ENCODE data around the gene MAP3K14. TPM values are rescaled to one million over a fixed set of nuclear protein-coding genes. Genes with fewer than 3 reads are reported as not detected.

The MAP3K14 gene
- total RNA-seq, 4 donors from 2014 or later, result 4.1 to 21.7 (median 6.2) TPM

- no peak overlapping the region for H3K27ac ChIP-seq
These were observed 96.7 kb downstream of the MAP3K14 start for GRCh38 chr17:45220079-45220478.

GRCh38 chr17:45218895-45219661 lies 97.7 kb downstream of the MAP3K14 start:
- Histone ChIP-seq H3K27ac (no peak overlapping the region), H3K4me3 (replicated peaks in 1 of 3) (no peak overlapping the region), H3K9me3 (no peaks in the 10 kb centered on the region), H3K36me3 (no peaks in the 10 kb centered on the region), H3K4me1 (peaks cover 0 to 10% of the 10 kb centered on the region in 2 donors), H3K27me3 (no peaks in the 10 kb centered on the region)
- 13 to 14% methylated on average over 12 of the region's 12 CpGs for WGBS, 2 donors
- intact Hi-C loops (cut with DNase I), result loop anchor here (2.0 to 10.0 kb wide), 2 partner anchors 166 to 626 kb away; partner anchors contain the start of gene SPPL2C
- peak; percentile 85 to 87 for DNase-seq
- TF ChIP-seq POLR2A (IDR thresholded peaks at IDR 0.05) (no peak), CTCF (IDR thresholded peaks at IDR 0.05) (peak; percentile 86 to 96 (median 94))

More at GRCh38 chr17:45220079-45220478, 96.7 kb downstream of the MAP3K14 start:
- H3K36me3 ChIP-seq, result no peaks in the 10 kb centered on the region
- H3K4me3 ChIP-seq (replicated peaks in 1 of 3), result no peak overlapping the region
- TF ChIP-seq POLR2A (IDR thresholded peaks at IDR 0.05) (no peak), CTCF (IDR thresholded peaks at IDR 0.05) (no peak)
- H3K27me3 ChIP-seq, result no peaks in the 10 kb centered on the region
- WGBS, 2 donors, result 96% methylated on average over 3 of the region's 3 CpGs
- no peak for DNase-seq
- peaks cover 0 to 10% of the 10 kb centered on the region in 2 donors for H3K4me1 ChIP-seq
- intact Hi-C loops (cut with DNase I), result loop anchor here (5.0 kb wide), 1 partner anchor 57 kb away; no protein-coding TSS in a partner anchor
- H3K9me3 ChIP-seq, result no peaks in the 10 kb centered on the region

Other genes with a start within 250 kb of the MAP3K14 start
- 10 to 100 TPM in 3 of 4 donors, 1 to 10 TPM in 1; 8.6 to 24.8 (median 16.9) TPM for gene PLCD3, start 184.5 kb downstream of the MAP3K14 start, total RNA-seq
- 10 to 100 TPM; 16.7 to 20.4 (median 17.7) TPM for gene ACBD4, start 181.3 kb downstream of the MAP3K14 start, total RNA-seq
- gene HEXIM1, start 168.5 kb downstream of the MAP3K14 start, total RNA-seq, result 10 to 100 TPM; 15.6 to 33.5 (median 18.4) TPM
- 10 to 100 TPM in 2 of 4 donors, 1 to 10 TPM in 2; 3.9 to 16.3 (median 10.0) TPM for gene HEXIM2, start 155.1 kb downstream of the MAP3K14 start, total RNA-seq
- 1 to 10 TPM; 3.2 to 7.6 (median 4.2) TPM for gene FMNL1, start 95.1 kb downstream of the MAP3K14 start, total RNA-seq
- gene SPATA32, start 54.9 kb downstream of the MAP3K14 start, total RNA-seq, result not detected
- 10 to 100 TPM; 31.5 to 38.6 (median 33.1) TPM for gene ARHGAP27, start 115.8 kb upstream of the MAP3K14 start, total RNA-seq
- gene PLEKHM1, start 173.7 kb upstream of the MAP3K14 start, total RNA-seq, result 100 to 1,000 TPM in 2 of 4 donors, 10 to 100 TPM in 2; 47.9 to 114 (median 95.1) TPM

All from thyroid gland (tissue), 4 donors.